Uterine smooth muscle cell (primary cell): ENCODE measurements around the gene SNTG2. TPM values are rescaled to one million over a fixed set of nuclear protein-coding genes. Genes with fewer than 3 reads are reported as not detected.

Source experiments
- total RNA-seq: library from RNA; depleted of rRNA; stranded (reverse); fragments of >200 nt; gene quantifications from 2 replicates; pipeline ENCODE4 v1.2.3, GENCODE V29; 2014

Gene SNTG2
- total RNA-seq, result 0.11 TPM in 1 of 2 replicates, not detected in the other

DNA sequence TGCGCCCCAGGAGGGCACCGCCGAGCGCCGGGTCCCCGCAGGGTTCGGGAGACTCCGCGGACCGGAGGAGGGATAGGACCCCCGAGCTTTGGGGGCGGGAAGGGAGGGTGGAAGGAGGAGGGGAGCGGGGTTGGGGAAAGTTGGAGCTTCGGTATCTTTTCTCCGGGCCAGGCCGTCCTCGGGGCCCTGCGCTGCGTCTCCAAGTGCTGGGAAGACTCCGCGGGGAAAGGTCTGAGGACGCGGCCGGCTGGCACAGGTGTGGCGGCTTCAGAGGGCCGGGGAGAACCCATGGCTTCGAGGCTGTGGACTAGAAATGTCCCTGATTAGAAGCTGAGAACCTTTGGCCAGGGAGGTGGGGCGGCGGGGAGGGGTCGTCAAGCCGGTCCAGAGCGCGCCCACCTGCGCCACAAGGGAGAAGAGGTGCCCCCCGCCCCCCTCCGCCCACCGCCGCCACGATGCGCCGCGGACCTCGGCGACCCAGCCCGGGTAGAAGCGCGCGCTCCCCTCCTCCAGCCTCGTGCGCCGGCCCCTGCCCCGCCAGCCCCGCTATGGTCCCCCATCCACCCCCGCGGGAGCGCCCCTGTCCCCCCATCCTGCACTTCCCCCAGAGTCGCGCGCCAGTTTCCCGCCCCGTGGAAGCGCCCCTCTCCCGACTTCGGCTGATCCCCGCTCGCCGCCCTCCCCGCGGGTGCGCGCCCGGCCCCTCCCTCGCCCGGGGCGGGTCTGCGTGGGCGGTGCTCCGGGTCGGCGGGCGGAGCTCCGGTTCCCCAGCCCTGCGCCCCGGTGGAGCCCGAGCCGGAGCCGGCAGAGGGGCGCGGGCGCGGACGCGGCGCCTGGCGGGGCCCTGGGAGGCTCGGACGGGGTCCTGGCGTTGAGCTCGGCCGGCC, at the start of gene SNTG2:
TSS of gene SNTG2 (plus strand) at position 770 of the 887 bp plus-strand sequence. CDS start 148 bp downstream, outside the sequence.

GRCh38 chr2:1413156-1413710, 462.6 kb downstream of the SNTG2 start, which contains the start of gene TPO:
Gene TPO, plus strand, starts transcription at chr2:1413463. Its CDS starts 946 bp downstream, at chr2:1414409.

